Embryonic facial prominence (tissue), 1 donor: ENCODE measurements around the gene CCDC178.

ENCODE experiments used
- DNase-seq: peaks from one replicate; pipeline ENCODE4 v3.0.0-alpha.2; 2016; ENCODE audit errors: extremely low spot score

The CCDC178 gene

GRCh38 chr18:32911660-32912284 lies 528.7 kb downstream of the CCDC178 start:
- DNase-seq, result no peak

- no peak for DNase-seq
Observed at GRCh38 chr18:32910694-32911296, 529.7 kb downstream of the CCDC178 start.

GRCh38 chr18:32909798-32910561 lies 530.5 kb downstream of the CCDC178 start:
- DNase-seq, result no peak

- DNase-seq, result no peak
Observed at GRCh38 chr18:32908424-32908805, 532.1 kb downstream of the CCDC178 start.

GRCh38 chr18:32907648-32908423 lies 532.7 kb downstream of the CCDC178 start:
- DNase-seq, result no peak

GRCh38 chr18:32907311-32907585 lies 533.3 kb downstream of the CCDC178 start:
- DNase-seq, result no peak

- no peak for DNase-seq
Observed at GRCh38 chr18:32906506-32907310, 533.8 kb downstream of the CCDC178 start.

GRCh38 chr18:32905651-32906050 lies 534.9 kb downstream of the CCDC178 start:
- DNase-seq, result no peak

GRCh38 chr18:32902568-32903330 lies 537.8 kb downstream of the CCDC178 start:
- no peak for DNase-seq

- no peak for DNase-seq
Observed at GRCh38 chr18:32899819-32900218, 540.7 kb downstream of the CCDC178 start.

- no peak for DNase-seq
Observed at GRCh38 chr18:32896776-32897547, 543.6 kb downstream of the CCDC178 start.

- no peak for DNase-seq
Observed at GRCh38 chr18:32893915-32894314, 546.6 kb downstream of the CCDC178 start.

- DNase-seq, result no peak
Observed at GRCh38 chr18:32891797-32892196, 548.7 kb downstream of the CCDC178 start.

- no peak for DNase-seq
Observed at GRCh38 chr18:32891130-32891529, 549.4 kb downstream of the CCDC178 start.

GRCh38 chr18:32889615-32890593 lies 550.6 kb downstream of the CCDC178 start:
- no peak for DNase-seq

GRCh38 chr18:32888306-32888705 lies 552.2 kb downstream of the CCDC178 start:
- no peak for DNase-seq
